ENCODE data around the gene MYZAP. TPM values are rescaled to one million over a fixed set of nuclear protein-coding genes. Genes with fewer than 3 reads are reported as not detected.
A peak's percentile ranks its signal among the peaks of the same experiment; 100 is the strongest.

Gene MYZAP
- polyA plus RNA-seq, 1 of the 3 experiments (the other 2 are of a cell fraction), result 0.07 TPM

DNA sequence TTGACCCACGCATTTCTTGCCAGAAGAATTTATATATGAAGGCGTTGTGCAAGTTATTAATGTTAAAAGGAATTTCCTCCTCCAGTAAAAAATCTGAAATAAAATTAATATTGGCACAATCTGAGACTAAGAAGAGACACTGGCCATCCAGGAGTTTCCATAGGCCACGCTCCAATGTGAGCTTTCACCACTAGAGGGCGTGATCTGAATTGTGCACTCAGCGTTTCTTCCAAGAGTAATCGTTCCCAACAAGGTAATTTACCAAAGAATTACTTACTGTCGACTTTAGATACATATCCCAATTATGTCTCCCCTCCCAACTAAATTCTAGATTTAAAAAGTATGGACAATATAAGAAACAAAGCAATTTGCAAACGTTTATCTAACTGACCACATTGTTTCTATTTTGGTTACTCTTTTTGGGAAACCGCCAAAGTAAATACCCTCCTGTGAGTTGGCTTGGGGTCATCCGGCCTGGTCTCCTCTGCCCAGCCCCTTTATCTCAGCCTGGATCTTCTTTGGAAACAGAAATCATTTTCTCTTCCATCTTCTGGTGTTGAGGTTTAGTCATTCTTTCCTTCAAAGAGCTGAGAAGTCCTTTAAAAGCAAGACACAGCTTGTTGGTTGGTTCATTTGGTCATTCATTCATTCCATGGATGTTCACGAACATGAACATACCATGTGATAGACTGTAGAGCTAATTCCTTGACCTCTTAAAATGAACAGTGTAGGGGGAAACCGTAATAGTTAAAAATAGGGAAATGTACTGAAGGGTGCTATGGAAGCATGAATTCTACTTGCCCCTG lies 141.0 kb downstream of the MYZAP start:
- Histone ChIP-seq H3K4me3 (ENCODE audit: low read depth in 2 of 2, low read length in 1 of 2) (peak overlapping the region in 1 of 2 experiments; percentile 27; a peak in 1 of 4 replicates), H3K27me3 (ENCODE audit: insufficient read depth) (no peaks in the 10 kb centered on the region), H3K36me3 (replicated peaks in 1 of 2; ENCODE audit: control insufficient read depth in 1 of 2, insufficient read depth in 2 of 2, low read length in 1 of 2) (no peaks in the 10 kb centered on the region), H3K27ac (ENCODE audit: low read depth in 2 of 2, low read length in 1 of 2) (peak overlapping the region in 1 of 2 experiments; percentile 29; a peak in 2 of 4 replicates), H3K9me3 (no peaks in the 10 kb centered on the region), H3K79me2 (ENCODE audit: insufficient read depth) (no peaks in the 10 kb centered on the region), H2AFZ (ENCODE audit: low read depth) (no peak overlapping the region), H3K4me2 (peak overlapping the region; percentile 18; the same call in 1 of the 2 replicates), H4K20me1 (ENCODE audit: insufficient read depth) (no peaks in the 10 kb centered on the region), H3F3A (replicated peaks; ENCODE audit: insufficient read depth) (peaks cover 30% of the 10 kb centered on the region), H3K9me2 (no peaks in the 10 kb centered on the region), H3K9ac (no peak overlapping the region), H3K4me1 (ENCODE audit: control insufficient read depth in 1 of 2, insufficient read depth in 2 of 2, low read depth in 1 of 2, low read length in 1 of 2) (peaks cover 9% of the 10 kb centered on the region in 2 experiments; a peak in 3 of 4 replicates)
- CTCF ChIA-PET, result interaction anchor here (0.6 to 6.9 kb wide), 41 partner anchors 10 to 1556 kb away, joined by 3 to 58 read pairs (median 4); partner anchors contain the start of gene POLR2M
- DNase-seq, result peak; percentile 51
- POLR2A ChIA-PET, result interaction anchor here (0.7 kb wide), 1 partner anchor 225 kb away, joined by 3 read pairs; no protein-coding TSS in a partner anchor
- TF ChIP-seq NFIC (IDR thresholded peaks at IDR 0.05; ENCODE audit: borderline replicate concordance) (peak; percentile 70; the same call in 1 of the 2 replicates), MAX (IDR thresholded peaks at IDR 0.05; ENCODE audit: low read depth) (0 out of 2 replicates have a peak, but pooled peaks have one; percentile 33), JUND (IDR thresholded peaks at IDR 0.05) (0 out of 2 replicates have a peak, but pooled peaks have one; percentile 5), CHD2 (IDR thresholded peaks at IDR 0.05; ENCODE audit: low read length, partially characterized antibody) (no peak), RCOR1 (IDR thresholded peaks at IDR 0.05; ENCODE audit: low read length) (no peak), NRF1 (IDR thresholded peaks at IDR 0.05; ENCODE audit: low read depth, low read length) (no peak), EP300 (IDR thresholded peaks at IDR 0.05; ENCODE audit: borderline replicate concordance in 1 of 2, low read depth in 1 of 2, low read length in 1 of 2) (peak in 1 of 2 experiments; percentile 42; a peak in 1 of 4 replicates), TCF12 (IDR thresholded peaks at IDR 0.05) (peak; percentile 65), FOXM1 (IDR thresholded peaks at IDR 0.05; ENCODE audit: low read depth) (0 out of 2 replicates have a peak, but pooled peaks have one; percentile 32), MEF2A (IDR thresholded peaks at IDR 0.05; ENCODE audit: borderline replicate concordance, low read depth) (peak; percentile 77), RAD21 (IDR thresholded peaks at IDR 0.05; ENCODE audit: low read length) (peak; percentile 56), SMC3 (IDR thresholded peaks at IDR 0.05; ENCODE audit: low read depth, low read length) (peak; percentile 44)
- TF ChIP-seq, protein P1, sequence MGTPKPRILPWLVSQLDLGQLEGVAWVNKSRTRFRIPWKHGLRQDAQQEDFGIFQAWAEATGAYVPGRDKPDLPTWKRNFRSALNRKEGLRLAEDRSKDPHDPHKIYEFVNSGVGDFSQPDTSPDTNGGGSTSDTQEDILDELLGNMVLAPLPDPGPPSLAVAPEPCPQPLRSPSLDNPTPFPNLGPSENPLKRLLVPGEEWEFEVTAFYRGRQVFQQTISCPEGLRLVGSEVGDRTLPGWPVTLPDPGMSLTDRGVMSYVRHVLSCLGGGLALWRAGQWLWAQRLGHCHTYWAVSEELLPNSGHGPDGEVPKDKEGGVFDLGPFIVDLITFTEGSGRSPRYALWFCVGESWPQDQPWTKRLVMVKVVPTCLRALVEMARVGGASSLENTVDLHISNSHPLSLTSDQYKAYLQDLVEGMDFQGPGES (IDR thresholded peaks at IDR 0.05; ENCODE audit: low read depth, low read length), result no peak
- TF ChIP-seq, protein P2, sequence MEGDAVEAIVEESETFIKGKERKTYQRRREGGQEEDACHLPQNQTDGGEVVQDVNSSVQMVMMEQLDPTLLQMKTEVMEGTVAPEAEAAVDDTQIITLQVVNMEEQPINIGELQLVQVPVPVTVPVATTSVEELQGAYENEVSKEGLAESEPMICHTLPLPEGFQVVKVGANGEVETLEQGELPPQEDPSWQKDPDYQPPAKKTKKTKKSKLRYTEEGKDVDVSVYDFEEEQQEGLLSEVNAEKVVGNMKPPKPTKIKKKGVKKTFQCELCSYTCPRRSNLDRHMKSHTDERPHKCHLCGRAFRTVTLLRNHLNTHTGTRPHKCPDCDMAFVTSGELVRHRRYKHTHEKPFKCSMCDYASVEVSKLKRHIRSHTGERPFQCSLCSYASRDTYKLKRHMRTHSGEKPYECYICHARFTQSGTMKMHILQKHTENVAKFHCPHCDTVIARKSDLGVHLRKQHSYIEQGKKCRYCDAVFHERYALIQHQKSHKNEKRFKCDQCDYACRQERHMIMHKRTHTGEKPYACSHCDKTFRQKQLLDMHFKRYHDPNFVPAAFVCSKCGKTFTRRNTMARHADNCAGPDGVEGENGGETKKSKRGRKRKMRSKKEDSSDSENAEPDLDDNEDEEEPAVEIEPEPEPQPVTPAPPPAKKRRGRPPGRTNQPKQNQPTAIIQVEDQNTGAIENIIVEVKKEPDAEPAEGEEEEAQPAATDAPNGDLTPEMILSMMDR (IDR thresholded peaks at IDR 0.05), result peak; percentile 98
- WGBS (ENCODE audit: low lambda C conversion rate), result 28% methylated on average over 12 of the region's 12 CpGs

Measured in SK-N-SH (cell line).